Muscle of back (tissue), 13 donors: Measurements from ENCODE around the gene GAB4. TPM values are rescaled to one million over a fixed set of nuclear protein-coding genes. Genes with fewer than 3 reads are reported as not detected.
A peak's percentile ranks its signal among the peaks of the same experiment; 100 is the strongest.
"Not testable (repeated sequence)": the region's sequence is repeated elsewhere in the genome, so short reads cannot be mapped to it uniquely, and the experiment has no call there.

Experiments used
- DNase-seq, 3 donors: peaks; one replicate each; pipeline versions ENCODE4 v3.0.0 to v3.0.0-alpha.2; 2013
- long read RNA-seq, 9 donors: transcript quantifications; one replicate each; lab custom pipeline, GENCODE V29; 2026
- polyA plus RNA-seq, 10 donors: library from polyadenylated mRNA; unstranded; fragments of 120-200 nt; gene quantifications; one replicate each; pipeline ENCODE4 v1.2.1, GENCODE V29; 2013; ENCODE audit not compliant: insufficient read length in 10 of 10

The GAB4 gene
- under 1 TPM in 1 of 10 donors, not detected in 9; 0.07 TPM for polyA plus RNA-seq
- long read RNA-seq, donor 1, result 0 reads
- long read RNA-seq, donor 2, result 0 reads
- long read RNA-seq, donor 3, result 0 reads
- long read RNA-seq, donor 4, result 0 reads
- long read RNA-seq, donor 5, result 0 reads
- long read RNA-seq, donor 6, result 0 reads
- long read RNA-seq, donor 7, result 0 reads
- long read RNA-seq, donor 8, result 0 reads
- long read RNA-seq, donor 9, result 0 reads

- no peak for DNase-seq
These were observed at the start of gene GAB4 for GRCh38 chr22:17007852-17008731. Gene GAB4, minus strand, starts transcription at chr22:17008222. Its CDS starts 108 bp downstream, at chr22:17008114.

GRCh38 chr22:17056807-17057206 is 48.8 kb upstream of the GAB4 start:
- DNase-seq, result no peak

- DNase-seq, result no peak
These were observed 48.0 kb upstream of the GAB4 start for GRCh38 chr22:17056058-17056457.

- DNase-seq, result no peak
These were observed 39.6 kb upstream of the GAB4 start for GRCh38 chr22:17047656-17048055.

- no peak for DNase-seq
These were observed 38.7 kb upstream of the GAB4 start for GRCh38 chr22:17046566-17047348.

- no peak for DNase-seq
These were observed 35.5 kb upstream of the GAB4 start for GRCh38 chr22:17043521-17043920.

GRCh38 chr22:17036842-17037711 is 29.1 kb upstream of the GAB4 start:
- peak in 1 of 3 donors; percentile 71 for DNase-seq

GRCh38 chr22:17035976-17036841 is 28.2 kb upstream of the GAB4 start:
- DNase-seq, result peak in 1 of 3 donors; percentile 34

GRCh38 chr22:17035246-17035645 is 27.2 kb upstream of the GAB4 start:
- DNase-seq, result no peak

- not testable (repeated sequence) for DNase-seq
These were observed 26.5 kb upstream of the GAB4 start for GRCh38 chr22:17034532-17034931.

- not testable (repeated sequence) for DNase-seq
These were observed 24.3 kb upstream of the GAB4 start for GRCh38 chr22:17032277-17032676.

- DNase-seq, result not testable (repeated sequence)
These were observed 16.4 kb upstream of the GAB4 start for GRCh38 chr22:17024380-17024779.

- not testable (repeated sequence) for DNase-seq
These were observed 7.5 kb upstream of the GAB4 start for GRCh38 chr22:17015552-17015951.

GRCh38 chr22:17014101-17014440 is 6.0 kb upstream of the GAB4 start:
- DNase-seq, result not testable (repeated sequence)

GRCh38 chr22:17013396-17014100 is 5.5 kb upstream of the GAB4 start:
- DNase-seq, result no peak

GRCh38 chr22:17012267-17012666 is 4.2 kb upstream of the GAB4 start:
- DNase-seq, result no peak

- DNase-seq, result no peak
These were observed 1.7 kb upstream of the GAB4 start for GRCh38 chr22:17009640-17010291.

GRCh38 chr22:17007257-17007656 is 765 bp downstream of the GAB4 start:
- DNase-seq, result no peak

GRCh38 chr22:16989915-16990314 is 18.1 kb downstream of the GAB4 start:
- no peak for DNase-seq
